Endothelial cell of umbilical vein (primary cell): ENCODE measurements around the gene TGM1.

Experiments used
- EZH2 ChIP-seq: IDR thresholded peaks from 2 replicates; pipeline ENCODE4 v1.6.1; 2012; ENCODE audit warnings: borderline replicate concordance, low read depth, mild to moderate bottlenecking, moderate library complexity, low read length, inconsistent platforms; ENCODE audit not compliant: severe bottlenecking
- POLR2A ChIP-seq: IDR thresholded peaks from 2 replicates; pipeline ENCODE4 v1.6.1; 2012; ENCODE audit warnings: low read depth, mild to moderate bottlenecking, control low read depth, low read length
- POLR2AphosphoS5 ChIP-seq: IDR thresholded peaks from 2 replicates; pipeline ENCODE4 v1.6.1; 2012; ENCODE audit warnings: low read depth, mild to moderate bottlenecking, control low read depth, low read length, moderate library complexity; ENCODE audit not compliant: insufficient read depth
- TF ChIP-seq, protein P1 (sequence below), 2 donors: IDR thresholded peaks; 1 replicate in 1 of 2; 2 replicates in 1 of 2; pipeline ENCODE4 v1.5.1; 2011; ENCODE audit warnings: low read length in 2 of 2, mild to moderate bottlenecking in 2 of 2, moderate library complexity in 2 of 2, control low read depth in 1 of 2, inconsistent platforms in 1 of 2, low read depth in 1 of 2; ENCODE audit not compliant: insufficient read depth in 1 of 2; ENCODE audit errors: extremely low read depth in 1 of 2
- TF ChIP-seq, protein P2 (sequence below): IDR thresholded peaks from 2 replicates; pipeline ENCODE4 v1.6.1; 2011; ENCODE audit not compliant: insufficient read depth, insufficient read length

DNA sequence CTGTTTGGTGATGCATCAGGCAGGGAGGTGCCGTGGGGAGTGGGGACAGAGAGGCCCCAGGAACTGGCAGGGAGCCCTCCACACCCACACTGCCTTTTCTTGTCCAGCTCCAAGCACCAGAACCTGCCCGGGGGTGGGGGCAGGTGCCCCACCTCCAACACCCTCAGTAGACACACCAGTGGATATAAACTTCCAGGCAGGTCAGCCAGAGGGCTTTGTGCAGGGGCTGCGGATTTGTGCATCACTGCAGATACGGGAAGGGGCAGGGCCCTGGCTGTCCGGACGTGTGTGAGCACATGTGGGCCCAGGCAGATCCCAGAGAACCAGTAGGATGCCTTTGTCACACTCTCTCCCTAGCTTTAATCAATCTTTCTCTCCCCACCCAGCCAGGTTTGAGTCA lies 1.3 kb upstream of the TGM1 start:
- TF ChIP-seq POLR2A (no peak), POLR2AphosphoS5 (no peak), EZH2 (no peak)
- TF ChIP-seq, protein P1, sequence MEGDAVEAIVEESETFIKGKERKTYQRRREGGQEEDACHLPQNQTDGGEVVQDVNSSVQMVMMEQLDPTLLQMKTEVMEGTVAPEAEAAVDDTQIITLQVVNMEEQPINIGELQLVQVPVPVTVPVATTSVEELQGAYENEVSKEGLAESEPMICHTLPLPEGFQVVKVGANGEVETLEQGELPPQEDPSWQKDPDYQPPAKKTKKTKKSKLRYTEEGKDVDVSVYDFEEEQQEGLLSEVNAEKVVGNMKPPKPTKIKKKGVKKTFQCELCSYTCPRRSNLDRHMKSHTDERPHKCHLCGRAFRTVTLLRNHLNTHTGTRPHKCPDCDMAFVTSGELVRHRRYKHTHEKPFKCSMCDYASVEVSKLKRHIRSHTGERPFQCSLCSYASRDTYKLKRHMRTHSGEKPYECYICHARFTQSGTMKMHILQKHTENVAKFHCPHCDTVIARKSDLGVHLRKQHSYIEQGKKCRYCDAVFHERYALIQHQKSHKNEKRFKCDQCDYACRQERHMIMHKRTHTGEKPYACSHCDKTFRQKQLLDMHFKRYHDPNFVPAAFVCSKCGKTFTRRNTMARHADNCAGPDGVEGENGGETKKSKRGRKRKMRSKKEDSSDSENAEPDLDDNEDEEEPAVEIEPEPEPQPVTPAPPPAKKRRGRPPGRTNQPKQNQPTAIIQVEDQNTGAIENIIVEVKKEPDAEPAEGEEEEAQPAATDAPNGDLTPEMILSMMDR (IDR thresholded peaks at IDR 0.05; ENCODE audit: extremely low read depth in 1 of 2, insufficient read depth in 1 of 2, low read depth in 1 of 2, low read length in 2 of 2): no peak
- TF ChIP-seq, protein P2, sequence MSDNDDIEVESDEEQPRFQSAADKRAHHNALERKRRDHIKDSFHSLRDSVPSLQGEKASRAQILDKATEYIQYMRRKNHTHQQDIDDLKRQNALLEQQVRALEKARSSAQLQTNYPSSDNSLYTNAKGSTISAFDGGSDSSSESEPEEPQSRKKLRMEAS: no peak
